PC-3 (cell line): ENCODE measurements around the gene ATP8A1.

ENCODE experiments used
- EZH2 ChIP-seq: fragments of 300-600 bp; sonication (generic); IDR thresholded peaks from one replicate; pipeline ENCODE4 v1.6.1; 2017; ENCODE audit warnings: antibody characterized with exemption, mild to moderate bottlenecking, low read length; ENCODE audit not compliant: unreplicated experiment
- EZH2phosphoT487 ChIP-seq: fragments of 300-600 bp; sonication (generic); IDR thresholded peaks from 2 replicates; pipeline ENCODE4 v1.6.1; 2018; ENCODE audit warnings: mild to moderate bottlenecking, antibody characterized with exemption, low read length, borderline replicate concordance
- TF ChIP-seq, protein P1 (sequence below): fragments of 300-600 bp; sonication (generic); conservative IDR thresholded peaks from 2 replicates; pipeline ENCODE4 v1.5.1; 2017; ENCODE audit warnings: antibody characterized with exemption, low read depth, mild to moderate bottlenecking, low read length

DNA sequence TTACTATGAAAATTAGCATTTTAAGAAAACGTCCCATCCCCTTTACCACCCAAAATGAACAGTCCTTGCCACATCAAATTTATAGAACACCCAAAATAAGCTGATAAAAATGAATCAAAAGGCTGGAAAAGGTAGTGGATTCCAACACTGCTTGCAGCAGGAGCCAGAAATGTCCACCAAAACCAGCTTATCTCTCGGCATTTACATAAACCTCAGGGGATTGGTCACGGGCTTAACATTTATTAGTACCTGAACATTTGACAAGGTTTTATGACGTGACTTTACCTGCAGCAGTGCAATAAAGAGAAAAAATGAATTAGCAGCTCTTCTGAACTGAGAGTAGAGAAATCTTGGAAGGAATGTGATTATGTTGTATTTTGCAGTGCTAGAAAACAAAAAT, 31.6 kb downstream of the ATP8A1 start:
- TF ChIP-seq, protein P1, sequence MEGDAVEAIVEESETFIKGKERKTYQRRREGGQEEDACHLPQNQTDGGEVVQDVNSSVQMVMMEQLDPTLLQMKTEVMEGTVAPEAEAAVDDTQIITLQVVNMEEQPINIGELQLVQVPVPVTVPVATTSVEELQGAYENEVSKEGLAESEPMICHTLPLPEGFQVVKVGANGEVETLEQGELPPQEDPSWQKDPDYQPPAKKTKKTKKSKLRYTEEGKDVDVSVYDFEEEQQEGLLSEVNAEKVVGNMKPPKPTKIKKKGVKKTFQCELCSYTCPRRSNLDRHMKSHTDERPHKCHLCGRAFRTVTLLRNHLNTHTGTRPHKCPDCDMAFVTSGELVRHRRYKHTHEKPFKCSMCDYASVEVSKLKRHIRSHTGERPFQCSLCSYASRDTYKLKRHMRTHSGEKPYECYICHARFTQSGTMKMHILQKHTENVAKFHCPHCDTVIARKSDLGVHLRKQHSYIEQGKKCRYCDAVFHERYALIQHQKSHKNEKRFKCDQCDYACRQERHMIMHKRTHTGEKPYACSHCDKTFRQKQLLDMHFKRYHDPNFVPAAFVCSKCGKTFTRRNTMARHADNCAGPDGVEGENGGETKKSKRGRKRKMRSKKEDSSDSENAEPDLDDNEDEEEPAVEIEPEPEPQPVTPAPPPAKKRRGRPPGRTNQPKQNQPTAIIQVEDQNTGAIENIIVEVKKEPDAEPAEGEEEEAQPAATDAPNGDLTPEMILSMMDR = no peak
- TF ChIP-seq EZH2phosphoT487 (no peak), EZH2 (no peak)
